Aorta (tissue), 4 donors: ENCODE results near the gene TAX1BP3. TPM values are rescaled to one million over a fixed set of nuclear protein-coding genes. Genes with fewer than 3 reads are reported as not detected.

Experiments
- polyA plus RNA-seq, 2 donors: library from polyadenylated mRNA; stranded (reverse); fragments of 200-250 nt; gene quantifications; one replicate each; pipeline ENCODE4 v1.2.3, GENCODE V29; 2013
- total RNA-seq, 2 donors: library from RNA; stranded (reverse); fragmentation: NEBNext Ultra II Directional; extraction: Animal tissue kit (Norgen Biotek cat#: 25700); gene quantifications; one replicate each; pipeline ENCODE4 v1.2.1, GENCODE V29; 2021
- donor health status: healthy with polysubstance abuse.
- donor health status: Bipolar disorder and iron deficiency.
- donor health status: DM: no; HTN: no; CAD: no.
- donor health status: DM: yes; HTN: yes; CAD: no.

The TAX1BP3 gene
- total and polyA plus RNA-seq, 4 donors = 93.2 to 155 (median 105) TPM

Other genes starting within 250 kb of the TAX1BP3 start
- not detected for gene OR1E2, start 234.7 kb downstream of the TAX1BP3 start, total RNA-seq
- not detected for gene OR1E2, start 234.7 kb downstream of the TAX1BP3 start, polyA plus RNA-seq
- 1 to 10 TPM in 1 of 2 donors, not detected in 1; 1.4 TPM for gene SPATA22, start 196.8 kb downstream of the TAX1BP3 start, total RNA-seq
- gene SPATA22, start 196.8 kb downstream of the TAX1BP3 start, polyA plus RNA-seq = under 1 TPM in 1 of 2 donors, not detected in 1; 0.67 TPM
- gene ASPA, start 192.6 kb downstream of the TAX1BP3 start, total RNA-seq = 1 to 10 TPM; 3.2 to 6.6 TPM
- 1 to 10 TPM in 1 of 2 donors, under 1 TPM in 1; 0.10 to 4.5 TPM for gene ASPA, start 192.6 kb downstream of the TAX1BP3 start, polyA plus RNA-seq
- gene TRPV3, start 110.8 kb downstream of the TAX1BP3 start, total RNA-seq = 1 to 10 TPM in 1 of 2 donors, under 1 TPM in 1; 0.49 to 2.0 TPM
- under 1 TPM in 1 of 2 donors, not detected in 1; 0.75 TPM for gene TRPV3, start 110.8 kb downstream of the TAX1BP3 start, polyA plus RNA-seq
- gene TRPV1, start 59.2 kb downstream of the TAX1BP3 start, total RNA-seq = 1 to 10 TPM; 3.7 to 9.5 TPM
- gene TRPV1, start 59.2 kb downstream of the TAX1BP3 start, polyA plus RNA-seq = 1 to 10 TPM; 1.9 to 2.6 TPM
- 10 to 100 TPM in 1 of 2 donors, 1 to 10 TPM in 1; 7.4 to 15.8 TPM for gene SHPK, start 32.3 kb downstream of the TAX1BP3 start, total RNA-seq
- 1 to 10 TPM; 4.3 to 6.8 TPM for gene SHPK, start 32.3 kb downstream of the TAX1BP3 start, polyA plus RNA-seq
- gene CTNS, start 31.8 kb downstream of the TAX1BP3 start, total RNA-seq = 10 to 100 TPM; 10.8 to 13.8 TPM
- 10 to 100 TPM in 1 of 2 donors, 1 to 10 TPM in 1; 4.4 to 12.0 TPM for gene CTNS, start 31.8 kb downstream of the TAX1BP3 start, polyA plus RNA-seq
- gene EMC6, start 234 bp upstream of the TAX1BP3 start, total RNA-seq = 10 to 100 TPM; 19.2 to 25.7 TPM
- gene EMC6, start 234 bp upstream of the TAX1BP3 start, polyA plus RNA-seq = 10 to 100 TPM; 33.1 to 48.5 TPM
- 1 to 10 TPM; 1.0 to 1.3 TPM for gene P2RX5, start 27.6 kb upstream of the TAX1BP3 start, total RNA-seq
- 1 to 10 TPM in 1 of 2 donors, under 1 TPM in 1; 0.61 to 4.9 TPM for gene P2RX5, start 27.6 kb upstream of the TAX1BP3 start, polyA plus RNA-seq
- under 1 TPM; 0.13 to 0.27 TPM for gene HASPIN, start 55.3 kb upstream of the TAX1BP3 start, total RNA-seq
- gene HASPIN, start 55.3 kb upstream of the TAX1BP3 start, polyA plus RNA-seq = not detected
- 10 to 100 TPM; 16.0 to 20.5 TPM for gene ITGAE, start 132.6 kb upstream of the TAX1BP3 start, total RNA-seq
- 10 to 100 TPM; 35.4 to 57.0 TPM for gene ITGAE, start 132.6 kb upstream of the TAX1BP3 start, polyA plus RNA-seq
- gene NCBP3, start 177.7 kb upstream of the TAX1BP3 start, total RNA-seq = 10 to 100 TPM; 28.2 to 36.9 TPM
- gene NCBP3, start 177.7 kb upstream of the TAX1BP3 start, polyA plus RNA-seq = 10 to 100 TPM in 1 of 2 donors, 1 to 10 TPM in 1; 6.5 to 19.0 TPM
- gene CAMKK1, start 224.5 kb upstream of the TAX1BP3 start, total RNA-seq = 10 to 100 TPM in 1 of 2 donors, 1 to 10 TPM in 1; 5.1 to 11.2 TPM
- gene CAMKK1, start 224.5 kb upstream of the TAX1BP3 start, polyA plus RNA-seq = 1 to 10 TPM; 1.6 to 4.2 TPM
- gene P2RX1, start 247.9 kb upstream of the TAX1BP3 start, total RNA-seq = 1 to 10 TPM; 3.5 to 4.7 TPM
- 1 to 10 TPM in 1 of 2 donors, under 1 TPM in 1; 0.50 to 1.6 TPM for gene P2RX1, start 247.9 kb upstream of the TAX1BP3 start, polyA plus RNA-seq